Gastroesophageal sphincter (tissue), 3 donors: ENCODE data around the gene RXFP1.
A peak's percentile ranks its signal among the peaks of the same experiment; 100 is the strongest.

Source experiments
- POLR2A ChIP-seq, 2 donors: fragments of 450-650 bp; IDR thresholded peaks; one replicate each; pipeline ENCODE4 v1.6.1; 2017; ENCODE audit warnings: antibody characterized with exemption in 2 of 2, mild to moderate bottlenecking in 2 of 2, moderate library complexity in 1 of 2
- POLR2AphosphoS5 ChIP-seq: sonication (generic); formaldehyde crosslinking; IDR thresholded peaks from one replicate; pipeline ENCODE4 v1.6.1; 2017; ENCODE audit warnings: antibody characterized with exemption
- TF ChIP-seq, protein P1 (sequence below), 4 experiments: fragments of 200-600 bp in 2 of 4; fragments of 450-650 bp in 2 of 4; sonication (generic) in 1 of 4; IDR thresholded peaks; one replicate each; pipeline ENCODE4 v1.5.1; 2017 to 2019; ENCODE audit warnings: antibody characterized with exemption in 4 of 4, mild to moderate bottlenecking in 2 of 4, moderate library complexity in 2 of 4

DNA sequence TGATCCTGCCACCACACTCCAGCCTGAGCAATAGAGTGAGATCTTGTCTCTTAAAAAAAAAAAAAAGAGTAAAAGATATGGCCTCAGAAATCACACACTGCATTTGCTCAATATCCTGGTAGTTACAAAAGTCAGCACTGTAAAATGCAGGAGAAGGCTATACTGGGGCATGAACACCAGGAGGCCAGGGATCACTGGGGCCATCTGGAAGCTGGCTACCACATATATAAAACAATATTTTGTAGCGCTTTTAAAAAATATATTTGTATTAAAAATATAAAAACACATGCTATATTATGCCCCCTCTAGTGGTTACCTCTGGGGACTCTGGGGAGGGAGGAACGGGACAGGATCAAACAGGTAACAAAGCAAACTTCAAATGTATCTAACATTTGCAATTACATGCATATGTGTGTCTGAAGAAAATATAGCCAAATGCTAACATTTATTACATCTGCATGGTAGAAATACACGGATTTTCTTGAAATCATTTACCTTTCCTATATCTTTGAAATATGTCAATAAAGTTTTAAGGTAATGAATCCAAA is 146.0 kb downstream of the RXFP1 start:
- TF ChIP-seq POLR2AphosphoS5 (no peak), POLR2A (IDR thresholded peaks at IDR 0.05) (no peak)
- TF ChIP-seq, protein P1, sequence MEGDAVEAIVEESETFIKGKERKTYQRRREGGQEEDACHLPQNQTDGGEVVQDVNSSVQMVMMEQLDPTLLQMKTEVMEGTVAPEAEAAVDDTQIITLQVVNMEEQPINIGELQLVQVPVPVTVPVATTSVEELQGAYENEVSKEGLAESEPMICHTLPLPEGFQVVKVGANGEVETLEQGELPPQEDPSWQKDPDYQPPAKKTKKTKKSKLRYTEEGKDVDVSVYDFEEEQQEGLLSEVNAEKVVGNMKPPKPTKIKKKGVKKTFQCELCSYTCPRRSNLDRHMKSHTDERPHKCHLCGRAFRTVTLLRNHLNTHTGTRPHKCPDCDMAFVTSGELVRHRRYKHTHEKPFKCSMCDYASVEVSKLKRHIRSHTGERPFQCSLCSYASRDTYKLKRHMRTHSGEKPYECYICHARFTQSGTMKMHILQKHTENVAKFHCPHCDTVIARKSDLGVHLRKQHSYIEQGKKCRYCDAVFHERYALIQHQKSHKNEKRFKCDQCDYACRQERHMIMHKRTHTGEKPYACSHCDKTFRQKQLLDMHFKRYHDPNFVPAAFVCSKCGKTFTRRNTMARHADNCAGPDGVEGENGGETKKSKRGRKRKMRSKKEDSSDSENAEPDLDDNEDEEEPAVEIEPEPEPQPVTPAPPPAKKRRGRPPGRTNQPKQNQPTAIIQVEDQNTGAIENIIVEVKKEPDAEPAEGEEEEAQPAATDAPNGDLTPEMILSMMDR (IDR thresholded peaks at IDR 0.05), result peak in 3 of 4 experiments; percentile 13 to 38 (median 16)
